Neural progenitor cell (in vitro differentiated cells): ENCODE results near the gene COPA.

Experiments
- CTCF ChIP-seq: fragments of 200-600 bp; sonication (generic); IDR thresholded peaks from 2 replicates; pipeline ENCODE4 v1.5.1; 2017; ENCODE audit warnings: antibody characterized with exemption, mild to moderate bottlenecking
- EZH2 ChIP-seq: fragments of 200-600 bp; sonication (generic); IDR thresholded peaks from 2 replicates; pipeline ENCODE4 v1.6.1; 2017; ENCODE audit warnings: antibody characterized with exemption, mild to moderate bottlenecking, moderate library complexity
- EZH2phosphoT487 ChIP-seq: fragments of 200-600 bp; sonication (generic); IDR thresholded peaks from 2 replicates; pipeline ENCODE4 v1.6.1; 2017; ENCODE audit warnings: antibody characterized with exemption

DNA sequence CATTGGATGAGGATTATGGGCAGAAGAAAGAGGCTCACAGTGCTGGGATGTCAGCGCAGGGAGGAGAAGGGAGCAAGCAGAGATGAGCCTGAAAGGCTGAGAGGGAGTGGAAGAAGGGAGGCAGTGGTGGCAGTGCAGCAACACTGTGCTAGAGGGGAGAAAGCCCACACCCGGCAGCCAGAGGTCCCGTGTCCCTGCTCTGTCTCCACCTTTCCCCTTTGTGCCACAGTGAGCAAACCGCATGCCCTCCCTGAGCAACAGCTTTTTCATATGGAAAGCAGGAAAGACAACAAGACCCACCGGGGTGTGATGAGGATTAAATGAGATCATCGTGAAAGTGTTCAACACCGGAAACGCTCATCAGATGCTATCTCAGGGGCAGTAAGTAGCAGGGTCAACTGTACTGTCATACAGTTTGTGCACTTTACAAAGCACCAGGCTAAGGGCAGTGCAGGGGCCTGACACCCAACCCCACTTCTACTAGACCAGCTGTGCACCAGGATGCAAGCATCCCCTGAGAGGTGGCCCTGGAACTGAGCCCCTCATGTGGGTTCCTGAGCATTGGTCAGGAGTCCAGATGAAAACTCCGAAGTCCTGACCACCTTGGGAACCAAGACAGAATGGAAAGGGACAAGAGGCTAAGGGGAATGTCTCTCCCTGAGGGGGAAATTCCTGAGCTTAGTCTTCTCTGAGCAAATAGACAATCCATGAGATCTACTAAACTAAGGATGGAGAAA is 32.9 kb upstream of the COPA start:
- TF ChIP-seq CTCF (no peak), EZH2phosphoT487 (no peak), EZH2 (no peak)
